ENCODE results near the gene FOXP1.
"Not testable (repeated sequence)": the region's sequence is repeated elsewhere in the genome, so short reads cannot be mapped to it uniquely, and the experiment has no call there.

FOXP1 gene

GRCh38 chr3:71356265-71356664 lies 227.3 kb downstream of the FOXP1 start:
- DNase-seq = peak; percentile 12

GRCh38 chr3:71355862-71356261 lies 227.7 kb downstream of the FOXP1 start:
- peak; percentile 53 for DNase-seq

- no peak for DNase-seq
Observed at GRCh38 chr3:71355037-71355436, 228.5 kb downstream of the FOXP1 start.

- DNase-seq = no peak
Observed at GRCh38 chr3:71351403-71352149, 232.0 kb downstream of the FOXP1 start.

GRCh38 chr3:71350998-71351397 lies 232.5 kb downstream of the FOXP1 start:
- DNase-seq = no peak

GRCh38 chr3:71348831-71349230 lies 234.7 kb downstream of the FOXP1 start:
- no peak for DNase-seq

GRCh38 chr3:71348001-71348632 lies 235.4 kb downstream of the FOXP1 start:
- no peak for DNase-seq

- no peak for DNase-seq
Observed at GRCh38 chr3:71346061-71346460, 237.5 kb downstream of the FOXP1 start.

- no peak for DNase-seq
Observed at GRCh38 chr3:71345429-71346040, 238.0 kb downstream of the FOXP1 start.

GRCh38 chr3:71341721-71342120 lies 241.8 kb downstream of the FOXP1 start:
- DNase-seq = no peak

GRCh38 chr3:71339049-71339448 lies 244.5 kb downstream of the FOXP1 start:
- no peak for DNase-seq

GRCh38 chr3:71332813-71333212 lies 250.7 kb downstream of the FOXP1 start:
- DNase-seq = no peak

- no peak for DNase-seq
Observed at GRCh38 chr3:71330909-71331308, 252.6 kb downstream of the FOXP1 start.

GRCh38 chr3:71330505-71330904 lies 253.0 kb downstream of the FOXP1 start:
- no peak for DNase-seq

GRCh38 chr3:71329817-71330216 lies 253.7 kb downstream of the FOXP1 start:
- no peak for DNase-seq

- no peak for DNase-seq
Observed at GRCh38 chr3:71328926-71329325, 254.6 kb downstream of the FOXP1 start.

- DNase-seq = no peak
Observed at GRCh38 chr3:71327936-71328335, 255.6 kb downstream of the FOXP1 start.

- no peak for DNase-seq
Observed at GRCh38 chr3:71325715-71326114, 257.8 kb downstream of the FOXP1 start.

- DNase-seq = not testable (repeated sequence)
Observed at GRCh38 chr3:71324224-71324623, 259.3 kb downstream of the FOXP1 start.

- DNase-seq = no peak
Observed at GRCh38 chr3:71323558-71323957, 260.0 kb downstream of the FOXP1 start.

GRCh38 chr3:71322154-71322553 lies 261.4 kb downstream of the FOXP1 start:
- no peak for DNase-seq

GRCh38 chr3:71319771-71320170 lies 263.8 kb downstream of the FOXP1 start:
- no peak for DNase-seq

GRCh38 chr3:71318458-71318827 lies 265.1 kb downstream of the FOXP1 start:
- no peak for DNase-seq

GRCh38 chr3:71317749-71318457 lies 265.6 kb downstream of the FOXP1 start:
- no peak for DNase-seq
